DND-41 (cell line): ENCODE data around the gene PLEKHA6.

ENCODE experiments used
- CTCF ChIP-seq: IDR thresholded peaks from 2 replicates; pipeline ENCODE4 v1.5.1; 2012; ENCODE audit warnings: borderline replicate concordance, low read length, moderate library complexity, mild to moderate bottlenecking; ENCODE audit not compliant: poor library complexity, severe bottlenecking; ENCODE audit errors: extremely low read depth
- EZH2 ChIP-seq: IDR thresholded peaks from 3 replicates; pipeline ENCODE4 v1.6.1; 2012; ENCODE audit warnings: borderline replicate concordance, low read depth, mild to moderate bottlenecking, moderate library complexity, low read length, inconsistent platforms; ENCODE audit not compliant: severe bottlenecking

GRCh38 chr1:204355913-204356312 is 3.8 kb downstream of the PLEKHA6 start:
- no peak for TF ChIP-seq CTCF
- TF ChIP-seq EZH2, result no peak
